ENCODE data around the gene PLEKHO1. TPM values are rescaled to one million over a fixed set of nuclear protein-coding genes. Genes with fewer than 3 reads are reported as not detected.

The PLEKHO1 gene
- total RNA-seq, 3 donors from 2014 or later (not counting 1 experiment from before 2014, with no cell fraction given): 53.3 to 73.8 (median 64.6) TPM

DNA sequence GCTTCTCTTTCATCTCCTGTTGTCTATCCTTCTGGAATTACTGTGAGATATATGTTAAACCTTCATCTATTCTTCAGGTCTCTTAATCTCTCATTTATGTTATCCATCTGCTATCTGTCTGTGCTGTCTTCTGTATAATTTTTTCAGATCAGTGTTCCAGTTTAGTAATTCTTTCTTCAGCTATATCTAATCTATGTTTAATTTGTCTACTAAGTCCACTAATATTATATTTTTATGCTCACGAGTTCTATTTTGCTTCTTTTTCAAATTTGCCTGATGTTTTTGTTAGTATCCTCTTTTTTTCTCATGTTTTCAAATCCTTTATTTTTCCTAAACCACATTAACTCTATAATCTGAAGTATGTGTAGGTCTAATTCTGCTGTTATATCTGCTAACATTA, 34.6 kb upstream of the PLEKHO1 start:
- no peaks in the 10 kb centered on the region for H3K9me3 ChIP-seq (ENCODE audit: control insufficient read depth, insufficient read depth, low read length)
- H3K27me3 Mint-ChIP-seq (ENCODE audit: low read depth in 2 of 2): no peaks in the 10 kb centered on the region
- H3K9me3 Mint-ChIP-seq: peaks cover 5% of the 10 kb centered on the region in 2 donors
- H3K4me1 Mint-ChIP-seq: peaks cover 12 to 14% of the 10 kb centered on the region in 2 donors
- H3K4me1 ChIP-seq (ENCODE audit: control insufficient read depth, insufficient read depth, low read length): peaks cover 3% of the 10 kb centered on the region
- H3K4me3 Mint-ChIP-seq: no peak overlapping the region
- H3K27ac Mint-ChIP-seq: no peak overlapping the region
- no peak overlapping the region for H3K4me3 ChIP-seq (ENCODE audit: low read length)
- H3K36me3 Mint-ChIP-seq: peaks cover 15% of the 10 kb centered on the region
- no peaks in the 10 kb centered on the region for H3K27me3 ChIP-seq (ENCODE audit: control insufficient read depth, insufficient read depth, low read length)
- intact Hi-C loops (cut with micrococcal nuclease): no loop called here
- ATAC-seq: no peak
- DNase-seq: no peak
- TF ChIP-seq, protein P1, sequence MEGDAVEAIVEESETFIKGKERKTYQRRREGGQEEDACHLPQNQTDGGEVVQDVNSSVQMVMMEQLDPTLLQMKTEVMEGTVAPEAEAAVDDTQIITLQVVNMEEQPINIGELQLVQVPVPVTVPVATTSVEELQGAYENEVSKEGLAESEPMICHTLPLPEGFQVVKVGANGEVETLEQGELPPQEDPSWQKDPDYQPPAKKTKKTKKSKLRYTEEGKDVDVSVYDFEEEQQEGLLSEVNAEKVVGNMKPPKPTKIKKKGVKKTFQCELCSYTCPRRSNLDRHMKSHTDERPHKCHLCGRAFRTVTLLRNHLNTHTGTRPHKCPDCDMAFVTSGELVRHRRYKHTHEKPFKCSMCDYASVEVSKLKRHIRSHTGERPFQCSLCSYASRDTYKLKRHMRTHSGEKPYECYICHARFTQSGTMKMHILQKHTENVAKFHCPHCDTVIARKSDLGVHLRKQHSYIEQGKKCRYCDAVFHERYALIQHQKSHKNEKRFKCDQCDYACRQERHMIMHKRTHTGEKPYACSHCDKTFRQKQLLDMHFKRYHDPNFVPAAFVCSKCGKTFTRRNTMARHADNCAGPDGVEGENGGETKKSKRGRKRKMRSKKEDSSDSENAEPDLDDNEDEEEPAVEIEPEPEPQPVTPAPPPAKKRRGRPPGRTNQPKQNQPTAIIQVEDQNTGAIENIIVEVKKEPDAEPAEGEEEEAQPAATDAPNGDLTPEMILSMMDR (IDR thresholded peaks at IDR 0.05): no peak
- WGBS (ENCODE audit: insufficient coverage): no CpG with 5 or more reads among the region's 1 CpG
- peaks cover 4% of the 10 kb centered on the region for H3K36me3 ChIP-seq (ENCODE audit: control insufficient read depth, insufficient read depth, low read length)
- H3K27ac ChIP-seq (ENCODE audit: low read length): no peak overlapping the region

DNA sequence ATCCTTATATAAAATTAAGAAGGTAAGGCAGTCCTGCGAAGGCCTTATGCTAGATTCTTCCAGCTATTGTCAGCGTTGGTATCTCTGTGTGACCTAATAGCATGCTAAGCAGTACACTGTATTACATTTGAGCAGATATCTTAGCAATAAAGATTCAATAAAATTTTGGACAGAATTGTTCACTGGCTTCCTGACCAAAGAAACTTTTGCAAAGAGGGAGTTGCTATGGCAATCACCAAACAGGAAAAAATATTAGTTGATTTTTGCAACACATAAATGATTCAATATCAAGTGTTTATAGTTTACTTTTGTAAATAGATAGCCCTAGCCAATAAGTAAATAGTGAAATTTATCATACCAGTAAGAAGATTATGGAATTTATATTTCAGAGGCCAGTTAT, 31.0 kb upstream of the PLEKHO1 start:
- ATAC-seq: no peak

DNA sequence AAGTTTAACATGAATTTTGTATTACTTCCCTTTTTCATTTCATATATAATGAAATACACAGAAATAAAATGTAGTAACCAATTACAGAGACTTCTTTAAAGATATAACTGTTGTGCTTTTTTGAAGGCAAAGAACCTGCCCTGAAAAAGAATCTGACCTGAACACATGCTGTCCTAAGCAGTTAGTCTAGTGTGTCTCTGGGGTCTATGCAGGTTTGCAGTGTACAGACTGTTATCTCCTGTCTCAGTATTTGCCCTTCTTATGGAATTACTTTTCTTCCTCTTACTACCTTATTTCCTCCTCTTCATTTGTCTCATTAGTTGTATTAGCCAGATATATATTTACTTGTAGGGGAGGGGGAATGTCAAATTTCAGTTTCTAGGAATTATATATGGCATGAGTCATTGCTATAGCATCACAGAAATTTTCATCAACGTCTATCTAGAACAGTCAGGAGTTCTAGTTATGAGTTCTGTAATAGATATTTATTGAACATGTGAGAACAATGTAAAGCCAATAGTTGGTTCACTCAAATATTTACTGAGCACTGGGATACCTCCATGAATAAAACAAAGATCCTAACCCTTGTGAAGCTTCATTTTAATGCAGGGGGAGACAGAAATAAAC, 28.4 kb upstream of the PLEKHO1 start:
- Mint-ChIP-seq H3K4me3 (no peak overlapping the region), H3K27ac (no peak overlapping the region), H3K36me3 (no peaks in the 10 kb centered on the region), H3K4me1 (no peaks in the 10 kb centered on the region), H3K9me3 (no peaks in the 10 kb centered on the region), H3K27me3 (ENCODE audit: low read depth in 2 of 2) (no peaks in the 10 kb centered on the region)
- H3K36me3 ChIP-seq (ENCODE audit: control insufficient read depth, insufficient read depth, low read length): no peaks in the 10 kb centered on the region
- 80% methylated on average over 1 of the region's 1 CpG for WGBS (ENCODE audit: insufficient coverage)
- TF ChIP-seq, protein P1 (IDR thresholded peaks at IDR 0.05): no peak
- intact Hi-C loops (cut with micrococcal nuclease): no loop called here
- no peak for ATAC-seq
- H3K4me3 ChIP-seq (ENCODE audit: low read length): no peak overlapping the region
- H3K4me1 ChIP-seq (ENCODE audit: control insufficient read depth, insufficient read depth, low read length): no peaks in the 10 kb centered on the region
- DNase-seq: no peak
- no peak overlapping the region for H3K27ac ChIP-seq (ENCODE audit: low read length)
- H3K27me3 ChIP-seq (ENCODE audit: control insufficient read depth, insufficient read depth, low read length): no peaks in the 10 kb centered on the region
- H3K9me3 ChIP-seq (ENCODE audit: control insufficient read depth, insufficient read depth, low read length): no peaks in the 10 kb centered on the region

More for the DNA sequence above, 31.0 kb upstream of the PLEKHO1 start:
- Mint-ChIP-seq H3K4me3 (no peak overlapping the region), H3K27me3 (ENCODE audit: low read depth in 2 of 2) (no peaks in the 10 kb centered on the region), H3K4me1 (no peaks in the 10 kb centered on the region), H3K36me3 (peaks cover 15% of the 10 kb centered on the region), H3K9me3 (peaks cover 5% of the 10 kb centered on the region in 2 donors), H3K27ac (no peak overlapping the region)
- no peak overlapping the region for H3K4me3 ChIP-seq (ENCODE audit: low read length)
- 75% methylated on average over 2 of the region's 2 CpGs for WGBS (ENCODE audit: insufficient coverage)
- no peaks in the 10 kb centered on the region for H3K4me1 ChIP-seq (ENCODE audit: control insufficient read depth, insufficient read depth, low read length)
- TF ChIP-seq, protein P1 (IDR thresholded peaks at IDR 0.05): no peak
- no peaks in the 10 kb centered on the region for H3K27me3 ChIP-seq (ENCODE audit: control insufficient read depth, insufficient read depth, low read length)
- H3K27ac ChIP-seq (ENCODE audit: low read length): no peak overlapping the region
- intact Hi-C loops (cut with micrococcal nuclease): no loop called here
- H3K36me3 ChIP-seq (ENCODE audit: control insufficient read depth, insufficient read depth, low read length): no peaks in the 10 kb centered on the region
- DNase-seq: no peak
- H3K9me3 ChIP-seq (ENCODE audit: control insufficient read depth, insufficient read depth, low read length): no peaks in the 10 kb centered on the region

DNA sequence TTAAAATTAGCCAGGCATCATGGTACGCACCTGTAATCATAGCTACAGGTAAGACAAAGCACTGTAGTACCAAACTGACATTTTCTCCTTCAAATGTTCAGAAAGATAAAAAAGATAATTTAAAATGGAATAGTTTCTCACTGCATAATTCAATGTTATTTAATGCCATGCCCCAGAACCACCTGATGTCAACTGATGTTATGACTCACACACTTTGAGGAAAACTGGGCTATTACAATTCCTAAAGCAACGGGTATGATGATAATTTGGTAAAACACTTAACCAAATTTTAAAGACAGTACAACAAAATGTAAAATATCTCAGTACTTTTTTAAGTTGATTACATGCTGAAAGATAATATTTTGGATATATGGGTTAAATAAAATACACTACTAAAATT, 22.9 kb upstream of the PLEKHO1 start:
- TF ChIP-seq, protein P1 (IDR thresholded peaks at IDR 0.05): no peak
- intact Hi-C loops (cut with micrococcal nuclease): no loop called here
- H3K4me1 ChIP-seq (ENCODE audit: control insufficient read depth, insufficient read depth, low read length): no peaks in the 10 kb centered on the region
- Mint-ChIP-seq H3K4me3 (no peak overlapping the region), H3K4me1 (no peaks in the 10 kb centered on the region), H3K36me3 (no peaks in the 10 kb centered on the region), H3K9me3 (no peaks in the 10 kb centered on the region), H3K27ac (no peak overlapping the region), H3K27me3 (ENCODE audit: low read depth in 2 of 2) (no peaks in the 10 kb centered on the region)
- no peaks in the 10 kb centered on the region for H3K36me3 ChIP-seq (ENCODE audit: control insufficient read depth, insufficient read depth, low read length)
- DNase-seq (no peak), ATAC-seq (no peak)
- H3K27me3 ChIP-seq (ENCODE audit: control insufficient read depth, insufficient read depth, low read length): no peaks in the 10 kb centered on the region
- no CpG with 5 or more reads among the region's 2 CpGs for WGBS (ENCODE audit: insufficient coverage)
- H3K27ac ChIP-seq (ENCODE audit: low read length): no peak overlapping the region
- H3K4me3 ChIP-seq (ENCODE audit: low read length): no peak overlapping the region
- no peaks in the 10 kb centered on the region for H3K9me3 ChIP-seq (ENCODE audit: control insufficient read depth, insufficient read depth, low read length)
